A549 (cell line): ENCODE data around the gene EEIG1. TPM values are rescaled to one million over a fixed set of nuclear protein-coding genes. Genes with fewer than 3 reads are reported as not detected.

Experiments
- ATAC-seq, 2 experiments: fragments of 200-7000 bp in 1 of 2; fragments of >200 bp in 1 of 2; cut with Nextera tagmentation in 1 of 2; cut with Tn5 transposase in 1 of 2; 3 replicates each; pipeline versions ENCODE4 v1.8.0 to v1.9.1; 2018 to 2020; ENCODE audit warnings: mild to moderate bottlenecking in 1 of 2, moderate library complexity in 1 of 2
- CTCF ChIA-PET: fragments of 300-600 bp; sonication (Branson Sonifier 250); formaldehyde crosslinking; extraction: SDS; loops from one replicate; lab custom pipeline; 2021; ENCODE audit warnings: antibody characterized with exemption, inconsistent platforms; lab: Yijun Ruan, JAX
- POLR2A ChIA-PET: fragments of 350-600 bp; formaldehyde crosslinking; extraction: SDS; loops from one replicate; lab custom pipeline; 2021; ENCODE audit warnings: antibody characterized with exemption, inconsistent platforms; lab: Yijun Ruan, JAX
- DNase-seq, 2 experiments: peaks; one replicate each; pipeline versions ENCODE4 v3.0.0 to v3.0.0-alpha.2; 2011 to 2016; ENCODE audit warnings: low read depth in 1 of 2, low spot score in 1 of 2
- FAIRE-seq: peaks from 2 replicates; lab custom pipeline; 2011; peaks lifted over from hg19 to GRCh38; lab: Jason Lieb, UNC
- H3K27ac ChIP-seq, 2 experiments: fragments of >200 bp; sonication (Bioruptor Twin); formaldehyde crosslinking; 3 replicates each; pipeline ENCODE4 v1.5.1; 2016 to 2017
- H3K4me1 ChIP-seq: fragments of >200 bp; sonication (Bioruptor Twin); formaldehyde crosslinking; 3 replicates; pipeline ENCODE4 v1.6.1; 2016
- H3K4me2 ChIP-seq: fragments of >200 bp; sonication (Bioruptor Twin); formaldehyde crosslinking; 3 replicates; pipeline ENCODE4 v1.6.1; 2016
- H3K4me3 ChIP-seq: fragments of >200 bp; sonication (Bioruptor Twin); formaldehyde crosslinking; 3 replicates; pipeline ENCODE4 v1.5.1; 2016
- H3K9me3 ChIP-seq: fragments of >200 bp; sonication (Bioruptor Twin); formaldehyde crosslinking; 3 replicates; pipeline ENCODE4 v1.6.1; 2016
- CHD2 ChIP-seq: fragments of 150-350 bp; IDR thresholded peaks from 2 replicates; pipeline ENCODE4 v1.6.1; 2014; ENCODE audit warnings: low read length; ENCODE audit not compliant: partially characterized antibody
- E2F6 ChIP-seq: IDR thresholded peaks from 2 replicates; pipeline ENCODE4 v1.6.1; 2012; ENCODE audit warnings: low read depth, borderline replicate concordance
- EHF ChIP-seq: fragments of 250-450 bp; sonication (Bioruptor Pico); IDR thresholded peaks from 2 replicates; pipeline ENCODE4 v1.5.0; 2020; ENCODE audit warnings: mild to moderate bottlenecking
- EHMT2 ChIP-seq: fragments of 200-600 bp; sonication (generic); IDR thresholded peaks from 2 replicates; pipeline ENCODE4 v1.6.1; 2016; ENCODE audit warnings: antibody characterized with exemption, low read depth, mild to moderate bottlenecking, moderate library complexity
- ESRRA ChIP-seq: fragments of 150-350 bp; IDR thresholded peaks from 2 replicates; pipeline ENCODE4 v1.6.1; 2014; ENCODE audit warnings: mild to moderate bottlenecking, low read length, borderline replicate concordance
- FOSL2 ChIP-seq, 2 experiments: fragments of 450-650 bp in 1 of 2; fragments of >200 bp in 1 of 2; sonication (Bioruptor Twin) in 1 of 2; formaldehyde crosslinking; IDR thresholded peaks; 2 replicates each; pipeline versions ENCODE4 v1.5.0 to v1.6.1; 2016 to 2020; ENCODE audit warnings: mild to moderate bottlenecking in 1 of 2, moderate library complexity in 1 of 2
- HEYL ChIP-seq: fragments of 250-450 bp; sonication (Bioruptor Pico); IDR thresholded peaks from 2 replicates; pipeline ENCODE4 v1.8.0; 2021; ENCODE audit warnings: mild to moderate bottlenecking, moderate library complexity
- HOXB13 ChIP-seq: fragments of 250-450 bp; sonication (Bioruptor Pico); IDR thresholded peaks from 2 replicates; pipeline ENCODE4 v1.5.0; 2020; ENCODE audit warnings: low read depth, mild to moderate bottlenecking, moderate library complexity
- HOXB5 ChIP-seq: fragments of 250-450 bp; sonication (Bioruptor Pico); IDR thresholded peaks from 2 replicates; pipeline ENCODE4 v1.5.0; 2020; ENCODE audit warnings: mild to moderate bottlenecking, moderate library complexity
- JUN ChIP-seq, 2 experiments: fragments of >200 bp; sonication (Bioruptor Twin); formaldehyde crosslinking; IDR thresholded peaks; 2 replicates in 1 of 2; 3 replicates in 1 of 2; pipeline ENCODE4 v1.6.1; 2016 to 2017
- KDM1A ChIP-seq: fragments of 200-600 bp; sonication (generic); IDR thresholded peaks from 2 replicates; pipeline ENCODE4 v1.6.1; 2016; ENCODE audit warnings: low read depth, mild to moderate bottlenecking
- MAZ ChIP-seq: fragments of 150-350 bp; IDR thresholded peaks from 2 replicates; pipeline ENCODE4 v1.6.1; 2014; ENCODE audit warnings: antibody characterized with exemption, low read depth, low read length, borderline replicate concordance
- RFX5 ChIP-seq: fragments of 450-650 bp; IDR thresholded peaks from 2 replicates; pipeline ENCODE4 v1.7.1; 2014; ENCODE audit warnings: antibody characterized with exemption, mild to moderate bottlenecking, moderate library complexity
- SREBF2 ChIP-seq: fragments of 450-650 bp; IDR thresholded peaks from 2 replicates; pipeline ENCODE4 v1.6.1; 2014; ENCODE audit warnings: mild to moderate bottlenecking, moderate library complexity
- TFCP2L1 ChIP-seq: fragments of 250-450 bp; sonication (Bioruptor Pico); IDR thresholded peaks from 2 replicates; pipeline ENCODE4 v1.5.0; 2021; ENCODE audit warnings: mild to moderate bottlenecking
- TP53 ChIP-seq: fragments of 250-450 bp; sonication (Bioruptor Pico); IDR thresholded peaks from 2 replicates; pipeline ENCODE4 v1.5.0; 2021; ENCODE audit warnings: mild to moderate bottlenecking, moderate library complexity
- USF2 ChIP-seq: fragments of 450-650 bp; IDR thresholded peaks from 2 replicates; pipeline ENCODE4 v1.6.1; 2014; ENCODE audit warnings: antibody characterized with exemption
- ZC3H11A ChIP-seq: fragments of 450-650 bp; IDR thresholded peaks from 2 replicates; pipeline ENCODE4 v1.6.1; 2014; ENCODE audit warnings: antibody characterized with exemption, mild to moderate bottlenecking
- ZFP36 ChIP-seq: fragments of 450-650 bp; IDR thresholded peaks from 2 replicates; pipeline ENCODE4 v1.6.1; 2014; ENCODE audit warnings: borderline replicate concordance; ENCODE audit not compliant: partially characterized antibody
- WGBS: methylation state at CpG from one replicate; pipeline ENCODE4 v1.1.6; 2017; ENCODE audit errors: missing lambda C conversion rate; 5-methylcytosine and 5-hydroxymethylcytosine counted together
- polyA plus RNA-seq, 4 experiments: library from polyadenylated mRNA; depleted of rRNA in 3 of 4; stranded (reverse); fragments of >200 nt; fragmentation: RNase III in 1 of 4; extraction: RNeasy Plus Mini Kit Qiagen cat#74134 plus additional on column Dnase treatment in 1 of 4; gene quantifications; 2 replicates in 3 of 4; 3 replicates in 1 of 4; pipeline ENCODE4 v1.2.3, GENCODE V29; 2011 to 2017
- TF ChIP-seq, protein P1 (sequence below): IDR thresholded peaks from 2 replicates; pipeline ENCODE4 v1.6.1; 2012
- TF ChIP-seq, protein P2 (sequence below): fragments of >200 bp; sonication (Bioruptor Twin); formaldehyde crosslinking; IDR thresholded peaks from 2 replicates; pipeline ENCODE4 v1.6.1; 2016

EEIG1 gene
- polyA plus RNA-seq, 2 of the 4 experiments (the other 2 are of a cell fraction): 30.3 to 33.0 TPM

GRCh38 chr9:128026255-128026772 is 45.5 kb upstream of the EEIG1 start:
- ATAC-seq: no peak; a peak in 1 of 6 replicates
- 84% methylated on average over 12 of the region's 12 CpGs for WGBS

DNA sequence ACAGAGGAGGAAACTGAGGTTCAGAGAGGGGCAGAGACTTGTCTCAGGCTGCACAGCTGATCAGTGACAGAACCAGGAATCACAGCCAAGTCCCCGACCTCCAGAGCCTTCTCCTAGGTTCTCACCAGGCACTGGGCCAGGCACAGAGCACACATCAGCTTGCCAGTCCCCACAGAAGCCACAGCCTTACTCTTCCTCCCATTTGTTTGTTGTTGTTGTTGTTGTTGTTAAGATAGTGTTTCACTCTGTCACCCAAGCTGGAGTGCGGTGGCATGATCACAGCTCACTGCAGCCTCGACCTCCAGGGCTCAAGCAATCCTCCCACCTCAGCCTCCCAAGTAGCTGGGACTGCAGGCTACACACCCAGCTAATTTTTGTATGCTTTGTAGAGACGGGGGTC is 44.9 kb upstream of the EEIG1 start:
- WGBS: 71% methylated on average over 4 of the region's 4 CpGs
- Histone ChIP-seq H3K4me3 (no peak overlapping the region), H3K4me1 (peaks cover 23% of the 10 kb centered on the region), H3K4me2 (no peak overlapping the region), H3K27ac (0 out of 6 replicates have a peak overlapping the region, but pooled peaks of 1 of the 2 experiments have one; percentile 27), H3K9me3 (no peaks in the 10 kb centered on the region)
- no peak for FAIRE-seq
- no peak for ATAC-seq
- DNase-seq: no peak
- CTCF ChIA-PET: interaction anchor here (0.8 to 29.7 kb wide), 7 partner anchors 7 to 79 kb away, joined by 3 to 827 read pairs (median 5); partner anchors contain the start of genes DPM2 and PIP5KL1
- no peak for TF ChIP-seq ZFP36
- TF ChIP-seq RFX5: no peak
- no peak for TF ChIP-seq SREBF2
- no peak for TF ChIP-seq JUN (IDR thresholded peaks at IDR 0.05)
- TF ChIP-seq, protein P1, sequence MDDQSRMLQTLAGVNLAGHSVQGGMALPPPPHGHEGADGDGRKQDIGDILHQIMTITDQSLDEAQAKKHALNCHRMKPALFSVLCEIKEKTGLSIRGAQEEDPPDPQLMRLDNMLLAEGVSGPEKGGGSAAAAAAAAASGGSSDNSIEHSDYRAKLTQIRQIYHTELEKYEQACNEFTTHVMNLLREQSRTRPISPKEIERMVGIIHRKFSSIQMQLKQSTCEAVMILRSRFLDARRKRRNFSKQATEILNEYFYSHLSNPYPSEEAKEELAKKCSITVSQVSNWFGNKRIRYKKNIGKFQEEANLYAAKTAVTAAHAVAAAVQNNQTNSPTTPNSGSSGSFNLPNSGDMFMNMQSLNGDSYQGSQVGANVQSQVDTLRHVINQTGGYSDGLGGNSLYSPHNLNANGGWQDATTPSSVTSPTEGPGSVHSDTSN: no peak
- no peak for TF ChIP-seq E2F6
- TF ChIP-seq TFCP2L1: no peak
- POLR2A ChIA-PET: interaction anchor here (0.6 kb wide), 1 partner anchor 36 kb away, joined by 3 read pairs; no protein-coding TSS in a partner anchor

More at GRCh38 chr9:128026255-128026772, 45.5 kb upstream of the EEIG1 start:
- H3K9me3 ChIP-seq: no peaks in the 10 kb centered on the region
- CTCF ChIA-PET: interaction anchor here (0.8 to 29.7 kb wide), 9 partner anchors 6 to 92 kb away, joined by 3 to 827 read pairs (median 5); partner anchors contain the start of genes DPM2 and PIP5KL1
- peaks cover 23% of the 10 kb centered on the region for H3K4me1 ChIP-seq
- no peak for DNase-seq
- H3K4me2 ChIP-seq: no peak overlapping the region
- TF ChIP-seq CHD2 (no peak), FOSL2 (IDR thresholded peaks at IDR 0.05) (no peak), FOSL2 (CRISPR knock-in tag; IDR thresholded peaks at IDR 0.05) (no peak), EHF (CRISPR knock-in tag) (no peak), SREBF2 (no peak), HOXB5 (no peak), TP53 (CRISPR knock-in tag) (no peak), HEYL (CRISPR knock-in tag) (no peak), EHMT2 (no peak), ESRRA (no peak), HOXB13 (CRISPR knock-in tag) (no peak), KDM1A (0 out of 2 replicates have a peak, but pooled peaks have one; percentile 12), USF2 (no peak), ZC3H11A (no peak), ZFP36 (peak; percentile 67), MAZ (no peak)
- TF ChIP-seq, protein P2, sequence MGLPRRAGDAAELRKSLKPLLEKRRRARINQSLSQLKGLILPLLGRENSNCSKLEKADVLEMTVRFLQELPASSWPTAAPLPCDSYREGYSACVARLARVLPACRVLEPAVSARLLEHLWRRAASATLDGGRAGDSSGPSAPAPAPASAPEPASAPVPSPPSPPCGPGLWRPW: no peak
- TF ChIP-seq, all 56 proteins: peak for 2
- FAIRE-seq: no peak
- Histone ChIP-seq H3K4me3 (no peak overlapping the region), H3K27ac (peak overlapping the region; percentile 47 to 77; a peak in 5 of 6 replicates)
- POLR2A ChIA-PET: no interaction called here
